ENCODE measurements around the gene KCNK1. TPM values are rescaled to one million over a fixed set of nuclear protein-coding genes. Genes with fewer than 3 reads are reported as not detected.

KCNK1 gene
- total and polyA plus RNA-seq, 12 donors, result 2.5 to 29.5 (median 14.1) TPM

DNA sequence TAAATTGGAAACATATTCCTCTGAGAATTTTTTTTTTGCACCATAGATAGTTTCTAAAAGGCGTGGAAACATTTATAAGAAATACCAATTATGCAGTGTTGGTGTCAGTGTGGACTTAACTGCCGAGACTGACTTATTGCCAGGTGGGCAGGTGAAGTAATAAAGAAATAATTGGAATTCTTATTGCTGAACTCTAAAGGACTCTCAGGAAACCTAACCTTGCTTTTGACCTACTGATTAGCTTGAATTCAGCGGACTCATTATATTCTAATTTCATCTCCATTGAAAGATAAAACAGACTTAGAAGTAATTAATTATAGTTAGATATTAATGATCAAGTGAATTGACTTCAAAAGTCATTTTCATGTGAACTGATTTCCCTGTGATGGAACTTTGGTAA, 26.3 kb downstream of the KCNK1 start:
- H3K4me1 ChIP-seq, result no peaks in the 10 kb centered on the region
- no peaks in the 10 kb centered on the region for H3K9me3 ChIP-seq
- no peaks in the 10 kb centered on the region for H3K36me3 ChIP-seq
- H3K27me3 ChIP-seq, result no peaks in the 10 kb centered on the region
- H3K4me3 ChIP-seq, result no peak overlapping the region
- H3K27ac ChIP-seq, result no peak overlapping the region
- TF ChIP-seq, protein P1, sequence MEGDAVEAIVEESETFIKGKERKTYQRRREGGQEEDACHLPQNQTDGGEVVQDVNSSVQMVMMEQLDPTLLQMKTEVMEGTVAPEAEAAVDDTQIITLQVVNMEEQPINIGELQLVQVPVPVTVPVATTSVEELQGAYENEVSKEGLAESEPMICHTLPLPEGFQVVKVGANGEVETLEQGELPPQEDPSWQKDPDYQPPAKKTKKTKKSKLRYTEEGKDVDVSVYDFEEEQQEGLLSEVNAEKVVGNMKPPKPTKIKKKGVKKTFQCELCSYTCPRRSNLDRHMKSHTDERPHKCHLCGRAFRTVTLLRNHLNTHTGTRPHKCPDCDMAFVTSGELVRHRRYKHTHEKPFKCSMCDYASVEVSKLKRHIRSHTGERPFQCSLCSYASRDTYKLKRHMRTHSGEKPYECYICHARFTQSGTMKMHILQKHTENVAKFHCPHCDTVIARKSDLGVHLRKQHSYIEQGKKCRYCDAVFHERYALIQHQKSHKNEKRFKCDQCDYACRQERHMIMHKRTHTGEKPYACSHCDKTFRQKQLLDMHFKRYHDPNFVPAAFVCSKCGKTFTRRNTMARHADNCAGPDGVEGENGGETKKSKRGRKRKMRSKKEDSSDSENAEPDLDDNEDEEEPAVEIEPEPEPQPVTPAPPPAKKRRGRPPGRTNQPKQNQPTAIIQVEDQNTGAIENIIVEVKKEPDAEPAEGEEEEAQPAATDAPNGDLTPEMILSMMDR (IDR thresholded peaks at IDR 0.05), result no peak
- no peak for ATAC-seq
- intact Hi-C loops (cut with DNase I), result no loop called here
- WGBS, 2 donors, result 77 to 91% methylated on average over 3 of the region's 3 CpGs
- no peak for DNase-seq

DNA sequence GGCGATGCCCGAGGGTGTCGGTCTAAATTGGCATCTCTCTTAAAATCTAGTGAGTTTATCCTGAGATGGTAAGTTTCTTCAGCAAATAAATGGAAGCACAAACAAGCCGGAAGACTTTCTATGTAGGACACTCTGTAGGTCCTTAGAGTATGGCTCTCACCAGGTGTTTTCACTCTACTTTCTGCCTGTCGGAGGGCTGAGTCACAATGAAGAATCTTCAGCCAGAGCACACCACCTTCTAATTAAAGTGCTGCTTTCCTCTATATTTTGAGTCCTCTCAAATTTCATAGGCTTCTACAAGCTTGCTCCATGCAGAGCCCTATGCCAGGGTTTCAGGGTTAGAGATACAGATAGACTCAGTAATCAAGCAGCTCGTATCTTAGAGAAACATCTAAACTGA, 27.1 kb downstream of the KCNK1 start:
- H3K36me3 ChIP-seq, result no peaks in the 10 kb centered on the region
- H3K4me3 ChIP-seq, result no peak overlapping the region
- H3K9me3 ChIP-seq, result no peaks in the 10 kb centered on the region
- TF ChIP-seq, protein P1 (IDR thresholded peaks at IDR 0.05), result no peak
- no peaks in the 10 kb centered on the region for H3K4me1 ChIP-seq
- H3K27ac ChIP-seq, result no peak overlapping the region
- ATAC-seq (no peak), DNase-seq (no peak)
- no peaks in the 10 kb centered on the region for H3K27me3 ChIP-seq
- intact Hi-C loops (cut with DNase I), result no loop called here
- WGBS, 2 donors, result 88 to 89% methylated on average over 6 of the region's 6 CpGs

DNA sequence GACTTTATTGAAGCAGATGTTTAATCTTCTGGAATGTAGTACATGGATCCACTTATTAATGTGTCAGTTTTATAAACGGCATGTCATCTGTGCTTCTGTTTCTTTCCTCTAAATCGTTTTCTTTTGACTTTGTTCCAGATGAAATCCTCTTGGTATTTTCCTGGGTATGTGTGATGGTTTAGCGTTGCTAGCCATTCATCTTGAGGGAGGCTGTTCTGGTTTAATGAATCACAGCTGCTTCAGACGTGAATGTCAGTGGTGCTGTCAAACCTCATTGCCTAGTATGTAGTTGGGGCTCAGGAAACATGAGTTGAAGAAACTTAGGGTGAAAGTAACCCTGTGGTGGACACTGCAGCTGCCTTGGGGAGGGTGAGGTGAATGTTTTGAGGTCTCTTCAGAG, 33.2 kb downstream of the KCNK1 start:
- H3K4me1 ChIP-seq, result no peaks in the 10 kb centered on the region
- no peak overlapping the region for H3K27ac ChIP-seq
- DNase-seq (no peak), ATAC-seq (no peak)
- H3K27me3 ChIP-seq, result no peaks in the 10 kb centered on the region
- H3K9me3 ChIP-seq, result peaks cover 0 to 7% (median 0%) of the 10 kb centered on the region in 11 donors
- 52 to 61% methylated on average over 4 of the region's 4 CpGs for WGBS, 2 donors
- TF ChIP-seq, protein P1 (IDR thresholded peaks at IDR 0.05), result no peak
- H3K36me3 ChIP-seq, result no peaks in the 10 kb centered on the region
- intact Hi-C loops (cut with DNase I), result no loop called here
- H3K4me3 ChIP-seq, result no peak overlapping the region

DNA sequence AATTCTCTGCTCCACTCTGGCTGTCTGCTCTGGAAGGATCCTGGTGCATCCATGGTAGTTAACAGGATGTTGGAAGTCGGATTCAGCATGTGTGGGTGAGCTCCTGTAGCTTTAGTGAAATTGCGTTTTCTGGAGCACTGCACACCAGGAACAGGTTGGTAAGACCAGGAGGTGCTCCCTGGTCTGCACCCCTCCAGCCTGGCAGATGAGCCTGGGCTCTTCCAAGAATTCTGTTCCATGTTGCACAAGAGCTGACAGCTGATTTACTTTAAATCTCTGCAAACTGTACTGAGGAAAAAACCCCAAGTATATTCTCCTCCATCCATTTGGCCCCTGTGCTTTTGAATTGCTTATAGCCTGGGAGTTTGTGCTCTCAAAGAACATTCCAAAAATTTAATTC, 33.7 kb downstream of the KCNK1 start:
- 65 to 87% methylated on average over 2 of the region's 2 CpGs for WGBS, 2 donors
- TF ChIP-seq, protein P1 (IDR thresholded peaks at IDR 0.05), result no peak
- ATAC-seq, result no peak
- Histone ChIP-seq H3K4me3 (no peak overlapping the region), H3K36me3 (no peaks in the 10 kb centered on the region), H3K27ac (no peak overlapping the region), H3K4me1 (no peaks in the 10 kb centered on the region), H3K9me3 (peaks cover 0 to 7% (median 0%) of the 10 kb centered on the region in 11 donors), H3K27me3 (no peaks in the 10 kb centered on the region)
- no peak for DNase-seq
- intact Hi-C loops (cut with DNase I), result no loop called here
